AG04450 (cell line): Measurements from ENCODE around the gene TLE6. TPM values are rescaled to one million over a fixed set of nuclear protein-coding genes. Genes with fewer than 3 reads are reported as not detected.

Source experiments
- CTCF ChIA-PET: fragments of 300-600, 350-600 bp; formaldehyde crosslinking; extraction: SDS; loops from one replicate; lab custom pipeline; 2022; ENCODE audit warnings: antibody characterized with exemption, inconsistent platforms; lab: Charles Lee
- POLR2A ChIA-PET: fragments of 350-600 bp; formaldehyde crosslinking; extraction: SDS; loops from one replicate; lab custom pipeline; 2021; ENCODE audit warnings: antibody characterized with exemption, inconsistent platforms; lab: Yijun Ruan, JAX
- DNase-seq: peaks from one replicate; pipeline ENCODE4 v3.0.0-alpha.2; 2011; ENCODE audit warnings: low read depth, low spot score
- H3K27ac ChIP-seq: one replicate; pipeline ENCODE4 v1.5.1; 2012; ENCODE audit warnings: low read depth, low read length, control low read depth
- H3K27me3 ChIP-seq: one replicate; pipeline ENCODE4 v1.6.0; 2012; ENCODE audit warnings: low read length; ENCODE audit not compliant: control insufficient read depth, insufficient read depth
- H3K4me3 ChIP-seq: 2 replicates; pipeline ENCODE4 v1.5.1; 2011; ENCODE audit warnings: mild to moderate bottlenecking, low read depth, low read length, control low read depth
- H3K9me3 ChIP-seq: 2 replicates; pipeline ENCODE4 v1.5.1; 2012; ENCODE audit warnings: low read length; ENCODE audit not compliant: control insufficient read depth, insufficient read depth
- CTCF ChIP-seq: IDR thresholded peaks from 2 replicates; pipeline ENCODE4 v1.5.1; 2011; ENCODE audit warnings: low read depth, low read length, control low read depth, inconsistent platforms
- polyA plus RNA-seq: library from polyadenylated mRNA; depleted of rRNA; stranded (reverse); fragments of >200 nt; gene quantifications from 2 replicates; pipeline ENCODE4 v1.2.3, GENCODE V29; 2011

Gene TLE6
- polyA plus RNA-seq, 1 experiment = 0.51 TPM

DNA sequence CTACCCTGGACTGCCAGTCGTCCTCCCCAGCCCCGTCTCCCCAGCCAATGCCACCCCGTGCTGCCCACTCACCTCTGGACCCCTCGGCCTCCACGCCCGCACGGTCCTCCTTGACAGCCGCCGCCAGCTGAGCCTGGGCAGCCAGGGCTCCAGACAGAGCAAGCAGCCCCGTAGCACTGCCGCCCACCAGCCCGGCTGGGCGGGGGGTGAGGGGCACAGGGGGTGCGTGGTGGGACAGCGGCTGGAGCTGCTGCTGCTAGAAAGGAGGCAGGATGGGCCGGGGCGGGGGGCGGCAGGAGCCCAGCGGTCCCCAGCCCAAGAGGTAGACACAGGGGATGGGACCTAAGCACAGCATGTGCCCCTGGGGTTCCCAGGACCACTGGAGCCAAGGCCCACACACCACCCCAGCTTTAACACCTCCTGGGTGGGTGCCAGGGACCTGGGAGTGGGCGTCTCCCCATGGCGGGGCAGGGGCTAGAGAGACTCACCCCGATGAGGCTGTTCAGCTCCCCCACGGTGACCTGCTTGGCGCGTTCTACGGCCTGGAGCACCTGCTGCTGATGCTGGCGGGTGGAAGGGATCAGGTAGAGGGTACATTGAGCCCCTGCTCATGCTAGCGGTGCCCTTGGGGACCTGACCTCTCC is 42.0 kb downstream of the TLE6 start:
- Histone ChIP-seq H3K4me3 (no peak overlapping the region), H3K27ac (no peak overlapping the region), H3K27me3 (peaks cover 3% of the 10 kb centered on the region), H3K9me3 (no peaks in the 10 kb centered on the region; the same call in 1 of the 2 replicates)
- no peak for DNase-seq
- no peak for TF ChIP-seq CTCF
- ChIA-PET CTCF (no interaction called here), POLR2A (no interaction called here)

GRCh38 chr19:3020321-3020960 is 43.1 kb downstream of the TLE6 start:
- no peak for DNase-seq
- ChIA-PET CTCF (no interaction called here), POLR2A (no interaction called here)
- Histone ChIP-seq H3K9me3 (no peaks in the 10 kb centered on the region; the same call in 1 of the 2 replicates), H3K27ac (no peak overlapping the region), H3K27me3 (peaks cover 13% of the 10 kb centered on the region), H3K4me3 (no peak overlapping the region)
- TF ChIP-seq CTCF = no peak

GRCh38 chr19:3024509-3024869 is 47.1 kb downstream of the TLE6 start:
- POLR2A ChIA-PET = interaction anchor here (1.0 kb wide), 1 partner anchor 10 kb away, joined by 3 read pairs; no protein-coding TSS in a partner anchor
- H3K27ac ChIP-seq = no peak overlapping the region
- no peak for TF ChIP-seq CTCF
- DNase-seq = no peak
- H3K4me3 ChIP-seq = no peak overlapping the region
- H3K9me3 ChIP-seq = no peaks in the 10 kb centered on the region; the same call in 1 of the 2 replicates
- CTCF ChIA-PET = no interaction called here
- peaks cover 40% of the 10 kb centered on the region for H3K27me3 ChIP-seq

GRCh38 chr19:3024870-3025548 is 47.6 kb downstream of the TLE6 start:
- ChIA-PET CTCF (no interaction called here), POLR2A (no interaction called here)
- no peak for DNase-seq
- no peaks in the 10 kb centered on the region; the same call in 1 of the 2 replicates for H3K9me3 ChIP-seq
- no peak for TF ChIP-seq CTCF
- peaks cover 45% of the 10 kb centered on the region for H3K27me3 ChIP-seq
- H3K4me3 ChIP-seq = no peak overlapping the region
- H3K27ac ChIP-seq = no peak overlapping the region

DNA sequence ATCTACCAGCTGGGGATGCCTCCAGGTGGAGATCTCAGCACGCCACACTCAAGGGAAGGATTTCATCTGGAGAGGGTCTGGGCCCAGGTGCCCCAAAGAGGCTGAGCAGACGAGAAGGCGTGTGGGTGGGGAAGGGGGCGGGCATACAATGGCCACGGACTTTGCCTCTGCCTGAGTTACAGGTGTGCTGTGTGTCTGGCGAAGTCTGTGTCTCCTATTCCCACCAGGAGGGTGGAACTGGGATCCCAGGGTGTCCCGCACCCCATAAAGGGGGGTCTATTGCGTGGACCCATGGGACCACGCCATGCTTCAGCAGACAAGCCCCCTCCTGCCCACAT is 48.2 kb downstream of the TLE6 start:
- TF ChIP-seq CTCF = no peak
- H3K27ac ChIP-seq = no peak overlapping the region
- H3K27me3 ChIP-seq = peaks cover 48% of the 10 kb centered on the region
- DNase-seq = no peak
- ChIA-PET CTCF (no interaction called here), POLR2A (no interaction called here)
- H3K9me3 ChIP-seq = no peaks in the 10 kb centered on the region; the same call in 1 of the 2 replicates
- no peak overlapping the region for H3K4me3 ChIP-seq
